ENCODE data around the gene DYNLRB1. TPM values are rescaled to one million over a fixed set of nuclear protein-coding genes. Genes with fewer than 3 reads are reported as not detected.

DYNLRB1 gene
- total and polyA plus RNA-seq, 2 of the 13 experiments (the other 11 are each of a cell fraction or from before 2014, with no cell fraction given): 140 to 244 TPM

- TF ChIP-seq KAT7 (CRISPR knock-in tag; IDR thresholded peaks at IDR 0.05; ENCODE audit: borderline replicate concordance): no peak; the same call in none of the 2 replicates
- no peak for TF ChIP-seq ZNF17 (CRISPR knock-in tag; IDR thresholded peaks at IDR 0.05)
- TF ChIP-seq ZSCAN29 (CRISPR knock-in tag; conservative IDR thresholded peaks at IDR 0.05): peak; percentile 92
- TF ChIP-seq ZNF468 (CRISPR knock-in tag; IDR thresholded peaks at IDR 0.05): no peak
- TF ChIP-seq TFDP2 (CRISPR knock-in tag; IDR thresholded peaks at IDR 0.05): no peak
- peak; percentile 99 for TF ChIP-seq ZNF614 (CRISPR knock-in tag; IDR thresholded peaks at IDR 0.05; ENCODE audit: borderline replicate concordance)
- no peak for TF ChIP-seq NFYB (CRISPR knock-in tag; IDR thresholded peaks at IDR 0.05)
- peak; percentile 51; the same call in 1 of the 2 replicates for TF ChIP-seq ZFP36L1 (CRISPR knock-in tag; IDR thresholded peaks at IDR 0.05)
- TF ChIP-seq ZSCAN22 (CRISPR knock-in tag; IDR thresholded peaks at IDR 0.05): no peak
- TF ChIP-seq KLF12 (CRISPR knock-in tag; IDR thresholded peaks at IDR 0.05; ENCODE audit: borderline replicate concordance): no peak
- TF ChIP-seq SNRNP70 (IDR thresholded peaks at IDR 0.05; ENCODE audit: low read depth, low read length): no peak
- TF ChIP-seq ZNF235 (CRISPR knock-in tag; IDR thresholded peaks at IDR 0.05; ENCODE audit: borderline replicate concordance): 0 out of 2 replicates have a peak, but pooled peaks have one; percentile 73
- TF ChIP-seq PCBP2 (optimal IDR thresholded peaks at IDR 0.05; ENCODE audit: low read depth, low read length, poor library complexity, severe bottlenecking): no peak
- no peak for TF ChIP-seq SIX4 (CRISPR knock-in tag; IDR thresholded peaks at IDR 0.05)
- TF ChIP-seq ZFP91 (CRISPR knock-in tag; IDR thresholded peaks at IDR 0.05; ENCODE audit: borderline replicate concordance): peak; percentile 90
- 0 out of 2 replicates have a peak, but pooled peaks have one; percentile 68 for TF ChIP-seq ZFP62 (CRISPR knock-in tag; IDR thresholded peaks at IDR 0.05)
- TF ChIP-seq ZNF563 (CRISPR knock-in tag; IDR thresholded peaks at IDR 0.05): peak; percentile 59; the same call in 1 of the 2 replicates
- peak; percentile 98 for TF ChIP-seq ZNF670 (CRISPR knock-in tag; IDR thresholded peaks at IDR 0.05; ENCODE audit: borderline replicate concordance)
- peak; percentile 89 for TF ChIP-seq RXRA (CRISPR knock-in tag; IDR thresholded peaks at IDR 0.05)
- TF ChIP-seq EHMT2 (IDR thresholded peaks at IDR 0.05; ENCODE audit: borderline replicate concordance, low read depth, low read length): no peak
- peak; percentile 57; the same call in 1 of the 2 replicates for TF ChIP-seq ZBTB7A (CRISPR knock-in tag; IDR thresholded peaks at IDR 0.05)
- 0 out of 2 replicates have a peak, but pooled peaks have one; percentile 68 for TF ChIP-seq RARG (CRISPR knock-in tag; IDR thresholded peaks at IDR 0.05; ENCODE audit: low read depth)
- 0 out of 2 replicates have a peak, but pooled peaks have one; percentile 41 for TF ChIP-seq ZNF547 (CRISPR knock-in tag; IDR thresholded peaks at IDR 0.05)
- TF ChIP-seq PBX2 (CRISPR knock-in tag; IDR thresholded peaks at IDR 0.05): 0 out of 2 replicates have a peak, but pooled peaks have one; percentile 18
- TF ChIP-seq ZNF484 (CRISPR knock-in tag; IDR thresholded peaks at IDR 0.05; ENCODE audit: borderline replicate concordance, low read depth): no peak
- TF ChIP-seq SMAD3 (CRISPR knock-in tag; IDR thresholded peaks at IDR 0.05): peak; percentile 82
Observed at GRCh38 chr20:34525709-34526416, 9.6 kb downstream of the DYNLRB1 start (continued).

All from HepG2 (cell line).